HG03432 (cell line): Measurements from ENCODE around the gene SIGLEC9.
"Not testable (repeated sequence)": the region's sequence is repeated elsewhere in the genome, so short reads cannot be mapped to it uniquely, and the experiment has no call there.

Experiments
- ATAC-seq: cut with Tn5 transposase; IDR thresholded peaks from one replicate; pipeline ENCODE4 v1.9.1; 2021; ENCODE audit warnings: mild to moderate bottlenecking, moderate library complexity; ENCODE audit not compliant: unreplicated experiment

The SIGLEC9 gene

GRCh38 chr19:51142809-51143475, 18.2 kb downstream of the SIGLEC9 start:
- not testable (repeated sequence) for ATAC-seq

- ATAC-seq = no peak
These were observed 18.8 kb downstream of the SIGLEC9 start for GRCh38 chr19:51143486-51143885.

- no peak for ATAC-seq
These were observed 19.9 kb downstream of the SIGLEC9 start for GRCh38 chr19:51144482-51145045.

GRCh38 chr19:51145916-51146493, 21.3 kb downstream of the SIGLEC9 start:
- ATAC-seq = no peak

GRCh38 chr19:51146751-51147150, 22.0 kb downstream of the SIGLEC9 start:
- ATAC-seq = no peak

- ATAC-seq = no peak
These were observed 23.0 kb downstream of the SIGLEC9 start for GRCh38 chr19:51147663-51148062.

GRCh38 chr19:51148580-51148979, 23.9 kb downstream of the SIGLEC9 start:
- ATAC-seq = no peak

GRCh38 chr19:51150627-51151026, 25.9 kb downstream of the SIGLEC9 start:
- ATAC-seq = no peak

GRCh38 chr19:51156710-51157109, 32.0 kb downstream of the SIGLEC9 start:
- no peak for ATAC-seq

- ATAC-seq = no peak
These were observed 32.6 kb downstream of the SIGLEC9 start for GRCh38 chr19:51157265-51157664.

- no peak for ATAC-seq
These were observed 33.9 kb downstream of the SIGLEC9 start for GRCh38 chr19:51158474-51159129.

GRCh38 chr19:51159656-51160055, 35.0 kb downstream of the SIGLEC9 start:
- no peak for ATAC-seq

- no peak for ATAC-seq
These were observed 36.6 kb downstream of the SIGLEC9 start for GRCh38 chr19:51161266-51161665.

- no peak for ATAC-seq
These were observed 37.3 kb downstream of the SIGLEC9 start for GRCh38 chr19:51161867-51162496.

GRCh38 chr19:51163257-51163656, 38.6 kb downstream of the SIGLEC9 start:
- ATAC-seq = no peak

- ATAC-seq = no peak
These were observed 39.5 kb downstream of the SIGLEC9 start for GRCh38 chr19:51164215-51164614.

- ATAC-seq = no peak
These were observed 42.3 kb downstream of the SIGLEC9 start for GRCh38 chr19:51166846-51167490.

GRCh38 chr19:51168564-51169282, 44.0 kb downstream of the SIGLEC9 start:
- ATAC-seq = no peak

GRCh38 chr19:51169283-51169918, 44.7 kb downstream of the SIGLEC9 start:
- not testable (repeated sequence) for ATAC-seq

GRCh38 chr19:51172223-51172622, 47.5 kb downstream of the SIGLEC9 start:
- no peak for ATAC-seq
